Trophoblast cell (in vitro differentiated cells and primary cell): ENCODE data around the gene EML6.

ENCODE experiments used
- DNase-seq, 2 donors: peaks; one replicate each; pipeline ENCODE4 v3.0.0-alpha.2; 2016
- H2AFZ ChIP-seq: 2 replicates; pipeline ENCODE4 v1.6.1; 2013; ENCODE audit warnings: low read length, moderate library complexity, mild to moderate bottlenecking; ENCODE audit not compliant: insufficient read depth, poor library complexity
- H2AK5ac ChIP-seq: 2 replicates; pipeline ENCODE4 v1.6.1; 2013; ENCODE audit warnings: mild to moderate bottlenecking, low read length
- H2BK120ac ChIP-seq: 2 replicates; pipeline ENCODE4 v1.6.1; 2013; ENCODE audit warnings: low read length, mild to moderate bottlenecking, moderate library complexity; ENCODE audit not compliant: insufficient read depth, poor library complexity
- H2BK12ac ChIP-seq: 2 replicates; pipeline ENCODE4 v1.6.1; 2013; ENCODE audit warnings: mild to moderate bottlenecking, low read length, moderate library complexity
- H2BK5ac ChIP-seq: 2 replicates; pipeline ENCODE4 v1.6.1; 2013; ENCODE audit warnings: low read length, low read depth, moderate library complexity, mild to moderate bottlenecking; ENCODE audit not compliant: poor library complexity
- H3K14ac ChIP-seq: 2 replicates; pipeline ENCODE4 v1.6.1; 2013; ENCODE audit warnings: mild to moderate bottlenecking, low read length
- H3K18ac ChIP-seq: 2 replicates; pipeline ENCODE4 v1.6.1; 2013; ENCODE audit warnings: mild to moderate bottlenecking, low read length
- H3K23ac ChIP-seq: 2 replicates; pipeline ENCODE4 v1.6.1; 2013; ENCODE audit warnings: low read length
- H3K27ac ChIP-seq: 2 replicates; pipeline ENCODE4 v1.5.1; 2013; ENCODE audit warnings: low read depth, mild to moderate bottlenecking, inconsistent platforms, low read length, moderate library complexity
- H3K27me3 ChIP-seq: 2 replicates; pipeline ENCODE4 v1.6.1; 2013; ENCODE audit warnings: inconsistent platforms, mild to moderate bottlenecking, low read length, moderate library complexity; ENCODE audit not compliant: insufficient read depth
- H3K36me3 ChIP-seq, 2 experiments: 1 replicate in 1 of 2; 2 replicates in 1 of 2; pipeline ENCODE4 v1.6.1; 2013; ENCODE audit warnings: low read length in 2 of 2, mild to moderate bottlenecking in 2 of 2, moderate library complexity in 1 of 2; ENCODE audit not compliant: insufficient read depth in 2 of 2, control insufficient read depth in 1 of 2
- H3K4ac ChIP-seq: 2 replicates; pipeline ENCODE4 v1.6.1; 2013; ENCODE audit warnings: low read depth, mild to moderate bottlenecking, low read length, moderate library complexity
- H3K4me1 ChIP-seq, 2 experiments: 1 replicate in 1 of 2; 2 replicates in 1 of 2; pipeline ENCODE4 v1.6.1; 2013; ENCODE audit warnings: low read length in 2 of 2, mild to moderate bottlenecking in 2 of 2, moderate library complexity in 1 of 2; ENCODE audit not compliant: insufficient read depth in 2 of 2, control insufficient read depth in 1 of 2
- H3K4me2 ChIP-seq: 2 replicates; pipeline ENCODE4 v1.6.1; 2013; ENCODE audit warnings: inconsistent platforms, mild to moderate bottlenecking, low read length, moderate library complexity
- H3K4me3 ChIP-seq: 2 replicates; pipeline ENCODE4 v1.5.1; 2013; ENCODE audit warnings: mild to moderate bottlenecking, low read depth, low read length, inconsistent platforms
- H3K79me1 ChIP-seq: one replicate; pipeline ENCODE4 v1.6.1; 2013; ENCODE audit warnings: low read length
- H3K79me2 ChIP-seq: 2 replicates; pipeline ENCODE4 v1.6.1; 2013; ENCODE audit warnings: low read length, mild to moderate bottlenecking; ENCODE audit not compliant: control insufficient read depth, insufficient read depth, poor library complexity
- H3K9ac ChIP-seq: 2 replicates; pipeline ENCODE4 v1.6.1; 2013; ENCODE audit warnings: mild to moderate bottlenecking, low read length
- H3K9me3 ChIP-seq: 2 replicates; pipeline ENCODE4 v1.6.1; 2013; ENCODE audit warnings: low read depth, mild to moderate bottlenecking, control low read depth, inconsistent platforms, low read length; ENCODE audit not compliant: insufficient read depth
- H4K12ac ChIP-seq: 2 replicates; pipeline ENCODE4 v1.6.1; 2013; ENCODE audit warnings: low read depth, mild to moderate bottlenecking, low read length, moderate library complexity
- H4K8ac ChIP-seq: 2 replicates; pipeline ENCODE4 v1.6.1; 2013; ENCODE audit warnings: low read depth, mild to moderate bottlenecking, low read length, moderate library complexity
- H4K91ac ChIP-seq: one replicate; pipeline ENCODE4 v1.6.1; 2013; ENCODE audit warnings: low read depth, mild to moderate bottlenecking, low read length, moderate library complexity
- WGBS: extraction: QIAGEN DNeasy Blood & Tissue Kit; methylation state at CpG from one replicate; pipeline ENCODE4 v1.1.7; 2013; ENCODE audit warnings: missing lambda C conversion rate; ENCODE audit not compliant: insufficient read length, insufficient coverage; ENCODE audit errors: extremely low coverage; 5-methylcytosine and 5-hydroxymethylcytosine counted together

Gene EML6

DNA sequence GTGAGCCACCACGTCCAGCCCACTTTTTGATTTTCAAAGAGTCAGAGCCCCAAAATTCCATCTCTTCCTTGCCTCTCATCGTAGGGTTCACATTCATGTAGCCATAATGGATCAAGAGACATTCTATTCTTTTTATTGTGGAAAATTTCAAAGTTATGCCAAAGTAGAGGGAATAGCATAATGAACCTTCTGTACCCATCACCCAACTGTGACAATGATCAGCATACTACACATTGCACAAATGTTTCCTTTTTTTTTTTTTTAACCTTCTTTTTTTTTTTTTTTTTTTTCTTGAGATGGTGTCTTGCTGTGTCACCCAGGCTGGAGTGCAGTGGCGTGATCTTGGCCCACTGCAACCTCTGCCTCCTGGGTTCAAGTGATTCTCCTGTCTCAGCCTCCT is 162.4 kb downstream of the EML6 start:
- Histone ChIP-seq H3K23ac (no peak overlapping the region), H3K4ac (no peak overlapping the region), H4K91ac (no peak overlapping the region), H2AK5ac (no peak overlapping the region), H3K9me3 (no peaks in the 10 kb centered on the region), H3K9ac (no peak overlapping the region), H3K18ac (no peak overlapping the region), H2BK12ac (no peak overlapping the region), H2BK5ac (no peak overlapping the region), H3K79me1 (no peaks in the 10 kb centered on the region), H2AFZ (no peak overlapping the region), H3K27ac (no peak overlapping the region), H2BK120ac (no peak overlapping the region), H3K4me3 (no peak overlapping the region), H4K12ac (no peak overlapping the region), H3K4me2 (no peak overlapping the region), H3K14ac (no peak overlapping the region), H3K27me3 (no peaks in the 10 kb centered on the region), H4K8ac (no peak overlapping the region), H3K36me3 (no peaks in the 10 kb centered on the region), H3K4me1 (no peaks in the 10 kb centered on the region), H3K79me2 (no peaks in the 10 kb centered on the region)
- DNase-seq = peak in 1 of 2 donors; percentile 53
- WGBS = no CpG with 5 or more reads among the region's 3 CpGs

DNA sequence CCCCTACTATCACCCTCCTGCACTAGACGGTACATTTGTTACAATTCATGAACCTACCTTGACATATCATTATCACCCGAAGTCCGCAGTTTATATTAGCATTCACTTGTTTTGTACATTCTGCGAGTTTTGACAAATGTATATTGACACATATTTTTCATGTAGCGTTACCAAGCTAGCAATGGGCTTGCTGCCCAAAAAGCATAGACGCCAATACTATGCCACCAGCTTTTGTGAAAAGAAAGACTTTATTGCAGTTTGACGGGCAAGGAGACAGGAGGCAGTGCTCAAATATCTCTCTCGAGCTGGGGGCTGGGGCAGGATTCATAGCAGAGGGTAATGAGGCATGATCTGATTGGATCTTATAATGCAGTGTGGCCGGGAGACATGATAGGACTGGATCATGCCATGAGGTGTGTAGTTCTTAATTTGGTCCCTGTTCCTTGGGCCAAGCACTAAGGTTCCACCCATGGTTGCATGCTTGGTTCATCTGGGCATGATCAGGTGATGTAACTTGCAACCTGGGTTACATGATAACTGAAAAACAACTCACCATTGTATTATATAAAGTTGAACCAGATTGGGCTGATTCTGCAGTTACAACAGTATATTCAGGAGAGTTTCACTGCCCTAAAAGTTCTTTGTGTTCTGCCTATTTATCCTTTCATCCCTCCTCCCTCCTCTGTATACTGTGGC is 164.5 kb downstream of the EML6 start:
- Histone ChIP-seq H4K12ac (no peak overlapping the region), H3K14ac (no peak overlapping the region), H3K27me3 (no peaks in the 10 kb centered on the region), H2AK5ac (no peak overlapping the region), H3K27ac (no peak overlapping the region), H3K4me3 (no peak overlapping the region), H2BK120ac (no peak overlapping the region), H4K91ac (no peak overlapping the region), H3K4me2 (no peak overlapping the region), H2AFZ (no peak overlapping the region), H3K9ac (no peak overlapping the region), H3K4me1 (no peaks in the 10 kb centered on the region), H3K79me2 (no peaks in the 10 kb centered on the region), H2BK5ac (no peak overlapping the region), H3K36me3 (no peaks in the 10 kb centered on the region), H3K18ac (no peak overlapping the region), H2BK12ac (no peak overlapping the region), H3K4ac (no peak overlapping the region), H4K8ac (no peak overlapping the region), H3K79me1 (no peaks in the 10 kb centered on the region), H3K23ac (no peak overlapping the region), H3K9me3 (no peaks in the 10 kb centered on the region)
- no peak for DNase-seq
- WGBS = no CpG with 5 or more reads among the region's 9 CpGs

DNA sequence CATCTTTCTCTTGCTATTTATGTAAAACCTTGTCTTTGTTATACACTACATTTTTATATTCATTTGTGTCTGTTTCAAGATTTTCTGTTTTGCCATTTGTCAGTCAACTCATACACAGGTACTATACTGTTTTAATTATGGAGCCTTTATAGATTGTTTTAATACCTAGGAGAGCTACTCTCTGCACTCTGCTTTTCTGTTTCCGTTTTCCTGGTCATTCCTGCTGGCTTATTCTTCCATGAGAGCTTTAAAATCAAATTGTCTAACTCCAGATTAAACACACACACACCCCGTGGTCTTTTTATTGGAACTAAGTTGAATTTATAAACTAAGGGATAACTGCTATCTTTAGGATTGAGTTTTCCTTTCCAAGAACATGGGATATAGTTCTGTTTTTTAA is 165.6 kb downstream of the EML6 start:
- Histone ChIP-seq H3K9ac (no peak overlapping the region), H3K79me2 (no peaks in the 10 kb centered on the region), H3K14ac (no peak overlapping the region), H3K4me2 (no peak overlapping the region), H3K4ac (no peak overlapping the region), H3K27ac (no peak overlapping the region), H4K8ac (no peak overlapping the region), H2BK12ac (no peak overlapping the region), H3K79me1 (no peaks in the 10 kb centered on the region), H3K36me3 (no peaks in the 10 kb centered on the region), H2BK5ac (no peak overlapping the region), H2AFZ (no peak overlapping the region), H3K4me1 (no peaks in the 10 kb centered on the region), H2BK120ac (no peak overlapping the region), H3K23ac (no peak overlapping the region), H4K12ac (no peak overlapping the region), H4K91ac (no peak overlapping the region), H3K4me3 (no peak overlapping the region), H3K9me3 (no peaks in the 10 kb centered on the region), H2AK5ac (no peak overlapping the region), H3K18ac (no peak overlapping the region), H3K27me3 (no peaks in the 10 kb centered on the region)
- WGBS = no CpG with 5 or more reads among the region's 2 CpGs
- no peak for DNase-seq

DNA sequence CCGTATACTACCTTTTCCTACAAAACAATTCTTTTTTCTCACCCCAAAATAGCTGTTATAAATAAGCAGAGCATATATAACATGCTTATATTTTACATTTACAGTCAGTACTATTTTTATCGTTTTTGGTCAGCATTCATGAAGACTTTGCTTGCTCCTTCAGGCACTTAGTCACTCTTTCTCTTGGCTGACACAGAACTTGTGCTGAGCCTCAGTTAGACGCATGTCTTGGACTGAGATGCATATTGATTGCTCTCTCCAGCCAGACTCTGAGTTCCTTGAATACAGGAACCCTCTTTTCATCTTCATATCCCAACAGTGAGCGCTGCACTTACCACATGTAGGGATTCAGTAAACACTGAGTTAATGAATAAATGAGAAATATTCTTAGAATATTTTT is 168.4 kb downstream of the EML6 start:
- no peak overlapping the region for H3K4ac ChIP-seq
- H2BK12ac ChIP-seq = no peak overlapping the region
- no peak overlapping the region for H2AFZ ChIP-seq
- H3K4me2 ChIP-seq = no peak overlapping the region
- H3K27ac ChIP-seq = no peak overlapping the region
- no peak overlapping the region for H3K9ac ChIP-seq
- no peak overlapping the region for H4K91ac ChIP-seq
- no peak overlapping the region for H4K8ac ChIP-seq
- no peak overlapping the region for H2BK5ac ChIP-seq
- no CpG with 5 or more reads among the region's 4 CpGs for WGBS
- H2AK5ac ChIP-seq = no peak overlapping the region
- no peaks in the 10 kb centered on the region for H3K27me3 ChIP-seq
- H3K9me3 ChIP-seq = no peaks in the 10 kb centered on the region
- no peaks in the 10 kb centered on the region for H3K79me2 ChIP-seq
- H4K12ac ChIP-seq = no peak overlapping the region
- no peak for DNase-seq
- H2BK120ac ChIP-seq = no peak overlapping the region
- no peaks in the 10 kb centered on the region for H3K4me1 ChIP-seq
- H3K36me3 ChIP-seq = no peaks in the 10 kb centered on the region
- no peak overlapping the region for H3K14ac ChIP-seq
- no peak overlapping the region for H3K4me3 ChIP-seq
- H3K23ac ChIP-seq = no peak overlapping the region
- H3K18ac ChIP-seq = no peak overlapping the region
- no peaks in the 10 kb centered on the region for H3K79me1 ChIP-seq
